Hematopoietic multipotent progenitor cell (in vitro differentiated cells): ENCODE data around the gene PRKCZ. TPM values are rescaled to one million over a fixed set of nuclear protein-coding genes. Genes with fewer than 3 reads are reported as not detected.

Experiments
- DNase-seq, 3 donors: peaks; one replicate each; pipeline ENCODE4 v3.0.0-alpha.2; 2011 to 2015; ENCODE audit warnings: low read depth in 2 of 3, low spot score in 2 of 3
- total RNA-seq: library from RNA; depleted of rRNA; stranded (reverse); fragments of >200 nt; gene quantifications from one replicate; pipeline ENCODE4 v1.2.3, GENCODE V29; 2012

The PRKCZ gene
- 24.8 TPM for total RNA-seq

DNA sequence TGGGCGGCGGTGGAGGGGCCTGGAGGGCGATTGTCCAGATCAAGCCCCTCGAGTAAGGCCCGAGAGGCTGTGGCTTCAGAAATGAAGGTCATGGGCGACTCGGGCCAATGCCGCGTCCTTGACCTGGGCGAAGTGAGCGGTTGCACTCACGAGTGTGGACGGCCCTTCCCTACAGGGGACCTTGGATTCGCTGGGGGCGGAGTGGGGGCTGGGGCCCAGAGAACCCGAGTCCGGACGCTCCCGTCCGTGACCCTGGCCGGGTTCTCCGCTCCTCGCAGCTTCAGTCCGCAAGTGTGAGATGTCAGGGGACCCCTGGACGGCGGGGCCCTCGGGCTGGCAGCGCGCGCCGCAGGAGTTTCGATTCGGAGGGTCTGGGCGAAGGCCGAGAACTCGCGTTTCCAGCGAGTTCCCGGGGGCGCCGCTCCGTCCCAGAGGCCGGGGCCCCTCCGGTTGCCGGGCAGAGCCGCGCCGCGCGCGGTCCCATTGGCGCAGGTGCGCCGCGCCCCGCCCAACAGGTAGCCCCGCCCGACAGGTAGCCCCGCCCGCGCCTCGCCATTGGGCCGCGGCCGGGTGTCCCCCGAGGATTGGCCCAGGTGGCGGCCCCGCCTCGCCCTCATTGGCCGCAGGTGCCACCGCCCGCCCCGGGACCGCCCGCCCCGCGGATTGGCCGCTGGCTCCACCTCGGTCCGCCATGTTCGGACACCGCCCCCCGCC is at the start of gene PRKCZ:
Gene PRKCZ (plus strand): TSS at position 694 of the 714 bp plus-strand sequence. CDS start 220 bp downstream, outside the sequence.
- DNase-seq: peak; percentile 84 to 95 (median 94)

- DNase-seq: no peak
These were observed 49.8 kb upstream of the PRKCZ start for GRCh38 chr1:2000432-2000831.

DNA sequence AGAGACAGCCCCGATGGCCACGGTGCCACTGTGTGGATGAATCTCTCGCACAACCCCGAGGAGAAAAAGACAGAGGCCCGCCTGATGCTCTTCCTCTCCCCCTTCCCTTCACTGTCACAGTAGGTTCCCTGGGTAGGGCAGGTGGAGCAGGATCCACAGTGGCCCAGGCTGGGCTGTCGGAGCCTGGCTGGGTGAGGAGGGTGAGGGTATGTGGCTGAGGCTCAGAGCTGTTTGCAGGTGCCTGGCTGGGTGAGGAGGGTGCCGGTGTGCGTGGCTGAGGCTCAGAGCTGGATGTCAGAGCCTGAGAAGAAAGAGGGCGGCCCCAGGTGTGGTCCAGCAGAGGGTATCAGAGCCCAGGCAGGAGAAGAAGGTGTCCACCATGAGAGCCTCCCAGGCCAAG is 49.4 kb upstream of the PRKCZ start:
- DNase-seq: no peak

DNA sequence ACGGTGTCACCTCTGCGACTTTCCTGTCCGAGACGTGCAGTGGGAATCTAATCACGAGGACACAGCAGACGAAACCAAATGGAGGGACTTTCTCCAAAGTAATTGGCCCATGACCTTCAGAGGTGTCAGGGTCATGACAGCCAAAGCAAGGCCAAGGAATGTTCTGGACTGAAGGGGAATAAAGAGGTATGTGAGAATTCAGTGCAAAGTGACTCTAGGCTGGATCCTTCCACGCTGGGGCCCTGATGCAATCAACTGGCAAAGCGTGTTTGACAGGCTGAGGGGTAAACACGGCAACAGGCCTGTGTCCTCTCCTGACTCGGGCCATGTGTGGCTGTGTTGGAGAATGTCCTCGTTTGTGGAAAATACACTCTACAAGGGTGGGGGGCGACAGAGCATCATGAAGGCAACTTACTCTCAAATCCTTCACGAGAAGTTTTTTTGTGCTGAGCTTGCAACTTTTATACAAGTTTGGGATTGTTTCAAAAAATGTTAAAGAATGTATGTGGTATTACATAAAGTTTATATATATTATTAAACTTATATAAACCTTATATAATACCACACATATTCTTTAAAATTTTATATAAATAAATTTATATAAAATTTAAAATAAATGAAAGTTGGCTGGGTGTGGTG is 48.3 kb upstream of the PRKCZ start:
- no peak for DNase-seq

DNA sequence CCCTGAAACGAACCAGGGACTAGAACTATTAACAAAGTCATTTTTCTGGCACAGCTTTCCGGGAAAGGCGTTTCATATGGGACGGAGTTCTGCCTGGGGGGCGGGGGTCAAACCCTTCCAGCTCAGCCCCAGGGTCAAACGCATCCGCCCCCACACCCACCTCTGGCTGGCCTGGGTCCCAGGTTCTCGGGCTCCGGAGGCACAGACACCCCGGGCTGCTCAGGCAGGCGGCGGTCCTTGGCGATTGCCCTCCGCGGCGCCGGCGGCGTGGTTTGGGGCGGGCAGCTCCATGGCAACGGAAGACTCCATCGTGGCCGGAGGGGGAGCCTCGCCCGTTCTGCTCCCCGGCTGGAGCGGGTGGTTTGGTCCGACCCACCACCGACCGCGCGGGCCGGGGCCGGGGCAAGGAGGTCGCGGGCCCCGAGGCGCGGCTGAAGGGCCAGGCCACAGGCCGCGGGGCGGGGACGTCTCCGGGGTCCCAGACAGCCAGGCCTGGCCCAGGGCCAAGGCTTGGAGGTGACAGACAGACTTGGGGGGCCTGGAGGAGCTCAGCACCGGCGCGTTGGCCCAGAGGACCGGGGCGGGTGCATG is 46.6 kb upstream of the PRKCZ start, which contains the start of gene CFAP74:
Gene CFAP74 (minus strand): TSS at position 246 of the 591 bp plus-strand sequence. CDS start 12,830 bp downstream, outside the sequence.
- peak in 2 of 3 donors; percentile 65 to 74 for DNase-seq

GRCh38 chr1:2004856-2005255 is 45.4 kb upstream of the PRKCZ start:
- DNase-seq: no peak

GRCh38 chr1:2009101-2010053 is 40.8 kb upstream of the PRKCZ start:
- no peak for DNase-seq

DNA sequence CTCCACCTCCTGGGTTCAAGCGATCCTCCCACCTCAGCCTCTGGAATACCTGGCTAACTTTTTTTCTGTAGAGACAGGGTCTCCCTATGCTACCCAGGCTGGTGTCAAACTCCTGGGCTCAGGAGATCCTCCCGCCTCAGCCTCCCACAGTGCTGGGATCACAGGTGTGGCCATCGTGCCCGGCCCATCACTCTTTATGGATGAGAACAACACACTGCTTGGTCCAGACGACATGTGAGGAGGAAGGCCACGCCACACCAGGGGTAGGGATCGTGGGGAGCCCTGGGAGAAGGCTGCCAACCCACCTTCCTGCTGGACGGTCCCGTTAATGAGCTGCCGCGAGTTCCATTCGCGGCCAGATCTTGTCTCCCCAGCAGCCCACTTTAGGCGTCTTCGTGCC is 36.0 kb upstream of the PRKCZ start:
- DNase-seq: no peak

- DNase-seq: no peak
These were observed 35.2 kb upstream of the PRKCZ start for GRCh38 chr1:2014741-2015735.

- DNase-seq: no peak
These were observed 34.1 kb upstream of the PRKCZ start for GRCh38 chr1:2016123-2016522.

GRCh38 chr1:2018217-2019171 is 31.7 kb upstream of the PRKCZ start:
- DNase-seq: no peak

DNA sequence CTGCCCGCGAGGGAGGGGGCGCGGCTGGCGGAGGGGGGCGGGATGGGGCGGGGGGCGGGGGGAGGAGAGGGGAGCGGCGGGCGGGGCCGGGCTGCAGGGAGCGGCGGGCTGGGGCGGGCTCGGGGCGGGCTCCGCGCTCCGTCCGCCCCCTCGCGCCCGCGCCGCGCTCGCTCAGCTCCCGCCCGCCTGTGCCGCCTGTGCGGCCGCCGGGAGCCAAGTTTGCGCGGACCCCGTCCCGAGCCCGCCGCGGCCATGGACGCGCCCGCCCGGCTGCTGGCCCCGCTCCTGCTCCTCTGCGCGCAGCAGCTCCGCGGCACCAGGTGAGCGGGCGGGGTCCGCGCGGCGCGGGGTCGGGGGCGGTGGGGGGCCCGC is 31.1 kb upstream of the PRKCZ start, which contains the start of gene GABRD:
Gene GABRD (plus strand): TSS at position 174 of the 372 bp plus-strand sequence. CDS start 79 bp downstream, at position 253.
- peak in 2 of 3 donors; percentile 23 to 40 for DNase-seq

DNA sequence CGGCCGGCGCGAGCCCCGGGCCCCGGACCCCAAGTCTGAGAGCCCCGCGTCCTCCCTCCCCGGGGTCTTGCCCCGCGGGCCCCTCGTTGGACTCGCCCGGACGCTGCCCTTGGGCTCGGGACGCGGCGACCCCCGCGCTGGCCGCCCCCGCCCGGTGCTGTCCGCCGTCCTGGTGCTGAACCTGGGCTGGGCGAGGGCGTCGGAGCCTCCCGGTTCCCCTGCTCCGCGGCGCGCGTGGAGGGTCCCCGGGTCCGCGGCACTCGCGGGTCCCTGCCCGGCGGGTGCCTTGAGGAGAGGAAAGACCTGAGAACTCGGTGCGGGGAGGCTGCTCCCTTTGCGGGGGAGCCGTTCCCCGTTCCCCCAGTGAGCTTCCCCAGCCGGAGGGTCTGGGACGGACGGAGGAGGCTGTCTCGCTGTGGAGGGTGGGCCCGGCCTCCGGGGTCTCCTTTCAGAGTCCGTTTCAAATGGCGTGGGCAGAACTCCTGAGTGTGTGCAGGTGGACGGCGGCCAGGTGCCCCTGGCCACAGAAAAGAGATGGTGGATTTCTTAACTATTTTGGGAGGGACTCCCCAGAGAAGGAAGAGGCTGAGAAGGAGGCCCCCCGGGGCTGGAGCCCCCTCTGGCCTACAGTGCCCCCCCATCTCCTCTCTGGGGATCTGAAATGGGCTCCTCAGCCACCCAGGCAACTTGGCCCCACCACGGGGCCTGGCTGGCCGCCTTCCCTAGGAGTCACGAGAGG is 30.5 kb upstream of the PRKCZ start:
- peak in 1 of 3 donors; percentile 28 for DNase-seq

DNA sequence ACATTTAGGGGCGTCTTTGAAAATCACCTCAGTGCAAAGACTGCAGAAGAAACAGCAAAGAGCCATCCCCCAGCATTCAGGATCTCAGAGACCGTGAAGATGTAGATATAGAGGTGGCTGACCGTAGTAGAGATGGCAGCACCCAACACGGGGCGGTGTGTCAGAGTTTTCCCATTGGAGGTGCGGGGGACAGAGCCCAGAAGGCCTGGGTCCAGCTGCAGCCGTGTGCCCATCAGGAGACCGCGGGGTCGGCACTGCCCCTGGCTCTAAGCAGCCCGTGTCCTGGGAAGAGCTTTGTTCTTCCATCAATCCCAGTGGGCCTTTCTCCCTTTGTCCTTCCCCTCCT is 29.9 kb upstream of the PRKCZ start:
- DNase-seq: no peak

DNA sequence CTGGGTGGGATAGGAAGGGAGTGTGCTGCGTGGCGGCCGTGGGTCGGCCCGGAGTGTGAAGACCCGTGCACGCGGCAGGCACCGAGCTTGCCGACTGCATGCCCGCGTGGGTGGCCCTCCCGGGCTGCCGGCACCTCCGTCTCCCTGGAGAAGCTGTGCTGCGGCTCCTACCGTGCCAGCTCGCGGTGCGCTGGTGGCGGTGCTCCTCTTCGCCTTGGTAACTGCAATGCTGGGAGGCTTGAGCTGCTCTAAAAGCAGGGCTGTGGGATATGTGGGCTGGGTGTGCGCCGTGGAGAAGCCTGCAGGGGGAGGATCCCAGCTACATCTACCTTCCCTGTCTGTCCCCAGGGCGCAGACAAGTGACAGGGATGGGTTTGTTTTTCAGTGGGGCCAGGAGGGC is 28.7 kb upstream of the PRKCZ start:
- no peak for DNase-seq

- DNase-seq: no peak
These were observed 28.0 kb upstream of the PRKCZ start for GRCh38 chr1:2022063-2022770.

DNA sequence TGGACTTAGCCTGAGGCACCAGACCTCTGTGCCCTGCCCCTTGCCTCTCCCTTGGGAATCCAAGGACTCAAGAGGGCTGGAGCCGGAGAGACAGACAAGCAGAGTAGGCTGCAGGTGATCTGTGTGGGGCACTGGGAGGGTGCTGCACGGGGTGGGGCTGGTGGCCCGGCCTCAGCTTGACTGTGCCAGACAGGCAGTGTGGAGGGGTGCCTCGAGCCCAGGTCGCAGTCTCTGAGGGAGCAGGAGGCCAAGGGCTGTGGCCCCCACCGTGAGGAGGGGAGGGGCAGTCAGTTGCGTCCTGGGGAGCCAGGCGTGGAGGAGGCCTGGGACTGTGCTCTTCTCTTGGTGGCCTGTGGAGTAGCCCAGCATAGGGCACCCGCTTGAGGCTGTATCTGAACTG is 27.0 kb upstream of the PRKCZ start:
- no peak for DNase-seq
